K562 (cell line): ENCODE measurements around the gene PIGQ. TPM values are rescaled to one million over a fixed set of nuclear protein-coding genes. Genes with fewer than 3 reads are reported as not detected.
A peak's percentile ranks its signal among the peaks of the same experiment; 100 is the strongest.

Experiments used
- ATAC-seq: fragments of 200-7000 bp; cut with Tn5 transposase; 3 replicates; pipeline ENCODE4 v1.9.1; 2020; ENCODE audit warnings: moderate library complexity
- BruUV-seq: library from RNA; stranded (reverse); fragments of 400-500 nt; replicated peaks from 2 replicates; lab custom pipeline; 2021; lab: Mats Ljungman, UMichigan
- CTCF ChIA-PET: fragments of 300-600 bp; formaldehyde crosslinking; extraction: SDS; loops from one replicate; lab custom pipeline; 2021; ENCODE audit warnings: low intra/inter-chr PET ratio; lab: Yijun Ruan, JAX
- POLR2A ChIA-PET: fragments of 300-600, 350-650 bp; sonication (Branson Sonifier 250); formaldehyde crosslinking; extraction: SDS; loops from one replicate; lab custom pipeline; 2021; ENCODE audit warnings: antibody characterized with exemption, inconsistent platforms; lab: Yijun Ruan, JAX
- DNase-seq, 4 experiments: peaks; one replicate each; pipeline versions ENCODE4 v3.0.0 to v3.0.0-alpha.2; 2011 to 2018; ENCODE audit warnings: low spot score in 3 of 4, mixed read lengths in 3 of 4; ENCODE audit errors: extremely low read depth in 1 of 4
- FAIRE-seq: peaks from 2 replicates; lab custom pipeline; 2011; peaks lifted over from hg19 to GRCh38; lab: Jason Lieb, UNC
- H2AFZ ChIP-seq: 2 replicates; pipeline ENCODE4 v1.6.0; 2011; ENCODE audit warnings: low read depth, low read length, control low read depth, inconsistent platforms
- H3K27ac ChIP-seq: fragments of 200-600 bp; 3 replicates; pipeline ENCODE4 v1.8.0; 2011; ENCODE audit warnings: low read depth, mild to moderate bottlenecking, control low read depth, inconsistent platforms, low read length, moderate library complexity, mixed read lengths; ENCODE audit errors: extremely low read depth
- H3K27me3 ChIP-seq, 2 experiments: fragments of 300-600 bp in 1 of 2; 2 replicates in 1 of 2; 3 replicates in 1 of 2; pipeline versions ENCODE4 v1.6.0 to v1.8.0; 2011; ENCODE audit warnings: inconsistent platforms in 2 of 2, low read length in 2 of 2, mild to moderate bottlenecking in 1 of 2, mixed read lengths in 1 of 2, moderate library complexity in 1 of 2; ENCODE audit not compliant: control insufficient read depth in 2 of 2, insufficient read depth in 2 of 2
- H3K36me3 ChIP-seq: fragments of 300-600 bp; 3 replicates; pipeline ENCODE4 v1.8.0; 2011; ENCODE audit warnings: mild to moderate bottlenecking, low read length, inconsistent platforms; ENCODE audit not compliant: control insufficient read depth, insufficient read depth
- H3K4me1 ChIP-seq, 2 experiments: fragments of 200-600 bp in 1 of 2; replicated peaks in 1 of 2; 2 replicates in 1 of 2; 3 replicates in 1 of 2; pipeline versions ENCODE4 v1.5.1 to v1.8.0; 2011; ENCODE audit warnings: inconsistent platforms in 2 of 2, low read length in 2 of 2, mild to moderate bottlenecking in 1 of 2, mixed read lengths in 1 of 2, moderate library complexity in 1 of 2; ENCODE audit not compliant: control insufficient read depth in 2 of 2, insufficient read depth in 2 of 2
- H3K4me2 ChIP-seq: 2 replicates; pipeline ENCODE4 v1.6.1; 2011; ENCODE audit warnings: low read length, control low read depth, inconsistent platforms, mixed read lengths; ENCODE audit not compliant: insufficient read depth
- H3K4me3 ChIP-seq: fragments of 200-600 bp; sonication (generic), shearing (Covaris generic); 2 replicates; pipeline ENCODE4 v1.5.1; 2016; ENCODE audit warnings: control low read depth, inconsistent platforms
- H3K79me2 ChIP-seq: fragments of 200-600 bp; 3 replicates; pipeline ENCODE4 v1.8.0; 2011; ENCODE audit warnings: low read length, inconsistent platforms; ENCODE audit not compliant: control insufficient read depth, insufficient read depth
- H3K9ac ChIP-seq, 2 experiments: 2 replicates each; pipeline versions ENCODE4 v1.6.0 to v1.6.1; 2011; ENCODE audit warnings: low read depth in 2 of 2, low read length in 2 of 2, control low read depth in 1 of 2, inconsistent platforms in 1 of 2, mild to moderate bottlenecking in 1 of 2, mixed read lengths in 1 of 2; ENCODE audit not compliant: insufficient read depth in 1 of 2
- H3K9me1 ChIP-seq: one replicate; pipeline ENCODE4 v1.6.0; 2011; ENCODE audit warnings: inconsistent platforms, mild to moderate bottlenecking, low read length, moderate library complexity; ENCODE audit not compliant: control insufficient read depth, insufficient read depth
- H3K9me3 ChIP-seq: replicated peaks from 2 replicates; pipeline ENCODE4 v1.5.1; 2011; ENCODE audit warnings: low read depth, low read length, inconsistent platforms; ENCODE audit not compliant: control insufficient read depth, insufficient read depth
- H4K20me1 ChIP-seq: replicated peaks from 2 replicates; pipeline ENCODE4 v1.6.1; 2011; ENCODE audit warnings: low read length, inconsistent platforms, mixed read lengths; ENCODE audit not compliant: control insufficient read depth, insufficient read depth
- PPARD ChIP-seq: fragments of 250-450 bp; sonication (Bioruptor Pico); IDR thresholded peaks from 2 replicates; pipeline ENCODE4 v1.8.0; 2022; ENCODE audit warnings: inconsistent platforms, mild to moderate bottlenecking, moderate library complexity
- SOX6 ChIP-seq: fragments of 450-650 bp; IDR thresholded peaks from 2 replicates; pipeline ENCODE4 v1.6.1; 2014; ENCODE audit warnings: mild to moderate bottlenecking
- ZNF239 ChIP-seq: fragments of 250-450 bp; sonication (Bioruptor Pico); IDR thresholded peaks from 2 replicates; pipeline ENCODE4 v1.4.0; 2020; ENCODE audit warnings: mild to moderate bottlenecking
- whole genome bisulfite sequencing: fragments of 100-300 bp; shearing (Covaris generic); methylation state at CpG from one replicate; pipeline ENCODE4 v1.1.6; 2016; ENCODE audit warnings: low coverage, mixed read lengths; ENCODE audit not compliant: insufficient coverage; ENCODE audit errors: missing lambda C conversion rate; 5-methylcytosine and 5-hydroxymethylcytosine counted together
- in situ Hi-C: fragments of 300-500 bp; cut with MboI; formaldehyde crosslinking; loops from 4 replicates; pipeline ENCODE4 v1.15.0; 2018; ENCODE audit warnings: inconsistent platforms, mixed read lengths
- intact Hi-C: fragments of 100-400 bp; cut with micrococcal nuclease; formaldehyde crosslinking; loops from 2 replicates; pipeline ENCODE4 v1.14.2; 2022
- polyA plus RNA-seq, 8 experiments: library from polyadenylated mRNA; depleted of rRNA in 4 of 8; stranded (reverse) in 5 of 8; unstranded in 3 of 8; fragments of >200 nt; fragmentation: Nextera tagmentation in 2 of 8; fragmentation: Illumina TruSeq in 1 of 8; extraction: Ambion mirVana in 2 of 8; extraction: Trizol in 1 of 8; gene quantifications; 2 replicates each; pipeline versions ENCODE4 v1.2.1 to v1.2.3, GENCODE V29; 2011 to 2014; ENCODE audit warnings: inconsistent platforms in 1 of 8, missing spikeins in 1 of 8
- total RNA-seq, 7 experiments: library from RNA; depleted of rRNA in 6 of 7; stranded (reverse); fragments of >200 nt in 6 of 7; fragmentation: Illumina TruSeq in 2 of 7; extraction: Trizol in 2 of 7; gene quantifications; 2 replicates each; pipeline versions ENCODE4 v1.2.1 to v1.2.3, GENCODE V29; 2011 to 2021; ENCODE audit warnings: low replicate concordance in 1 of 7
- TF ChIP-seq, protein P1 (sequence below), 3 experiments: fragments of 200-800 bp in 1 of 3; sonication (Bioruptor generic) in 1 of 3; sonication (generic) in 1 of 3; formaldehyde crosslinking in 1 of 3; IDR thresholded peaks; 2 replicates each; pipeline versions ENCODE4 v1.6.1 to v1.8.0; 2016 to 2022; ENCODE audit warnings: mild to moderate bottlenecking in 2 of 3, missing compliant biosample characterization in 2 of 3, missing genetic modification characterization in 2 of 3, missing genetic modification reagents in 1 of 3

PIGQ gene
- total and polyA plus RNA-seq, 9 of the 15 experiments (the other 6 are each of a cell fraction or from before 2014, with no cell fraction given), result 0.20 to 49.6 (median 11.7) TPM

DNA sequence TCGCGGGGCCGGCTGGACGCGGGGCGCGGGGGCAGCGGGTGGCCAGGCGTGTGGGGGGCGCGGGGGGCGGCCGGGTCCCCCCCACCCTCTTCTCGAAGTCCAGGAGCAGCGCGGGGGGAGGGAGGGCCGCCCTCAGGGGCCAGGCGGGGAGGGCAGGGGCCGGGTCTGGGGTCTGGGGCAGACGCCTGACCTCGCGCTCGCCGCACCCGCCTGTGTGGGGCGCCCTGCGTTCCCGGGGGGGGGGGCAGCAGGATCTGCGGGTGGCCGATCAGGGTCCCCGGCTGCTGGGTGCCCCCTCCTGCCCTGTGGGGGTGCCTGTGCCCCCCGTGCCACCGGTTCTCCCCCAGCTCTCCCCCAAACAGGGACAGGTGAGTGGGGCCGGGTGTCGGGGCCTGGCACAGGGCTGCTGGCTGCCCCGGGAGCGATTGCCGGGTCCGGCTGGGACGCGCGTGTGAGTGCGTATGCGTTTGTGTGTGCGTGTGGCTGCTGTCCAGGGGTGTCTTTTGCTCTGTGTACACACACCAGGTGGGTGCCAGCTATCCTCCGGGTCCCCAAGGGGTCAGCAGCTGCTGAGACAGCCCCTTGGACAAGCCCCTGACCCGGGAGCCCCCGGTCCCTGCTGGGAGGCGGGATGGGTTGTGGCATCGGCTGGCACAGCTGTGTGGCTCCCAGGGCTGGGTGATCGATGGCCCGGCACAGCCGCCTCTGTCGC, 8.9 kb upstream of the PIGQ start:
- ChIA-PET POLR2A (interaction anchor here (0.6 kb wide), 1 partner anchor 10 kb away, joined by 3 read pairs; no protein-coding TSS in a partner anchor), CTCF (no interaction called here)
- Histone ChIP-seq H3K36me3 (no peaks in the 10 kb centered on the region), H3K4me2 (no peak overlapping the region), H3K27me3 (peaks cover 3 to 17% of the 10 kb centered on the region in 2 experiments; a peak in 4 of 5 replicates), H3K79me2 (no peaks in the 10 kb centered on the region), H3K9me1 (no peaks in the 10 kb centered on the region), H4K20me1 (no peaks in the 10 kb centered on the region), H2AFZ (no peak overlapping the region), H3K4me3 (no peak overlapping the region), H3K9me3 (no peaks in the 10 kb centered on the region), H3K4me1 (peaks cover 9 to 95% of the 10 kb centered on the region in 2 experiments), H3K27ac (no peak overlapping the region), H3K9ac (peak overlapping the region in 1 of 2 experiments; percentile 74; a peak in 2 of 4 replicates)
- no TSS peak for BruUV-seq
- ATAC-seq, result no peak
- no peak for FAIRE-seq
- intact Hi-C loops (no loop called here), in situ Hi-C loops (no loop called here)
- WGBS, result 43% methylated on average over 9 of the region's 54 CpGs
- peak in 2 of 4 experiments; percentile 64 to 70 for DNase-seq
- TF ChIP-seq, protein P1, sequence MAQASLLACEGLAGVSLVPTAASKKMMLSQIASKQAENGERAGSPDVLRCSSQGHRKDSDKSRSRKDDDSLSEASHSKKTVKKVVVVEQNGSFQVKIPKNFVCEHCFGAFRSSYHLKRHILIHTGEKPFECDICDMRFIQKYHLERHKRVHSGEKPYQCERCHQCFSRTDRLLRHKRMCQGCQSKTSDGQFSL (CRISPR knock-in tag; IDR thresholded peaks at IDR 0.05), result 0 out of 2 replicates have a peak, but pooled peaks have one; percentile 3
- TF ChIP-seq, protein P1 (tag; IDR thresholded peaks at IDR 0.05), result no peak
- TF ChIP-seq SOX6, result no peak
- TF ChIP-seq PPARD (CRISPR knock-in tag), result no peak
- TF ChIP-seq ZNF239, result no peak
